Mesenteric fat pad (tissue), 1 donor: ENCODE data around the gene IRF2. TPM values are rescaled to one million over a fixed set of nuclear protein-coding genes. Genes with fewer than 3 reads are reported as not detected.
"Not testable (repeated sequence)": the region's sequence is repeated elsewhere in the genome, so short reads cannot be mapped to it uniquely, and the experiment has no call there.

Experiments
- DNase-seq: peaks from one replicate; pipeline ENCODE4 v3.0.0-alpha.2; 2020; ENCODE audit warnings: low spot score
- total RNA-seq: library from RNA; stranded (reverse); fragmentation: NEBNext Ultra II Directional; extraction: Animal tissue kit (Norgen Biotek cat#: 25700); gene quantifications from one replicate; pipeline ENCODE4 v1.2.1, GENCODE V29; 2021
- donor health status: DM: yes; HTN: yes; CAD: no.

The IRF2 gene
- total RNA-seq, 1 donor from 2014 or later: 35.3 TPM

DNA sequence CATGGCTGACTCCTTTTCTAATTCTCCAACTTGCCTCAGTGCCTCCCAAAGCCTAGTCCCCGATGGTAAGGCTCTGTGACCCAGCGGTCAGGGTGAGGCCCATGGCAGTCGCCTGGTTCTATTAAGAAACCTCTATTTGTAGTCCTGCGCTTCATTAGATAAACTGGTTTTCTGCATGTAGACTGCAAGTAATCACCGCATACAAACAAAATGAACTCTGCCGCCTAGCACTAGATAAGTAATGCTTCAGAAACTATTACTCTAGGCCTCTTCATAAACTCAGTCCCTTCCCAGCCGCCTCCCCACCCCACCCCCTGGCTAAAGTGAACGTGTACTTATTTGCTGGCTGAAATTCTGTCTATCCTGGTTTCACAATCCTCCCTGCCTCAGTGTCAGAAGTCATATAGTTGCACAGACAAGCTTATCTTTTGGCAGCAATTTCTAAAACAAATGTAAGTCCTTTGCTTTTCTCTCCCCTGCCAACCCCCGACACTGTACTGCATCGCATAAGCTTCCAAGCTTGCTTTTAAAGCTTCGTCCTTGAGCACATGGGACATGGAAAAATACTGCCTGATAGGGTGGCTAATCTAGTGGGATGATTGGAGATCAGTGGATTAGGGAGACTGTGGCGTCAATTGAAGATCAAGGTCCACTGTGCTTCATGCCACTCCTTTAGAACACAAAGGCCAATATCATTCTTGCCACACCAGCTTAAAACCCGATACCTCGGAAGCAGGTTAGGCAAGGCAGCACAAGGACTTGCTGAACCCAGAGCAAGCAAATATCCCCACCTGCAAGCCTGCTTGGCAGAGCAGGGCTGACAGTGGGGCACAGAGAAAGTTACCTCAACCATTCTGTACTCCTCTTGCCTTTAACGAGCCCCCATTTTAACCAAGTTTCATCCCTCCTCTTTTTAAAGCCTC, 125.8 kb downstream of the IRF2 start:
- DNase-seq: no peak

DNA sequence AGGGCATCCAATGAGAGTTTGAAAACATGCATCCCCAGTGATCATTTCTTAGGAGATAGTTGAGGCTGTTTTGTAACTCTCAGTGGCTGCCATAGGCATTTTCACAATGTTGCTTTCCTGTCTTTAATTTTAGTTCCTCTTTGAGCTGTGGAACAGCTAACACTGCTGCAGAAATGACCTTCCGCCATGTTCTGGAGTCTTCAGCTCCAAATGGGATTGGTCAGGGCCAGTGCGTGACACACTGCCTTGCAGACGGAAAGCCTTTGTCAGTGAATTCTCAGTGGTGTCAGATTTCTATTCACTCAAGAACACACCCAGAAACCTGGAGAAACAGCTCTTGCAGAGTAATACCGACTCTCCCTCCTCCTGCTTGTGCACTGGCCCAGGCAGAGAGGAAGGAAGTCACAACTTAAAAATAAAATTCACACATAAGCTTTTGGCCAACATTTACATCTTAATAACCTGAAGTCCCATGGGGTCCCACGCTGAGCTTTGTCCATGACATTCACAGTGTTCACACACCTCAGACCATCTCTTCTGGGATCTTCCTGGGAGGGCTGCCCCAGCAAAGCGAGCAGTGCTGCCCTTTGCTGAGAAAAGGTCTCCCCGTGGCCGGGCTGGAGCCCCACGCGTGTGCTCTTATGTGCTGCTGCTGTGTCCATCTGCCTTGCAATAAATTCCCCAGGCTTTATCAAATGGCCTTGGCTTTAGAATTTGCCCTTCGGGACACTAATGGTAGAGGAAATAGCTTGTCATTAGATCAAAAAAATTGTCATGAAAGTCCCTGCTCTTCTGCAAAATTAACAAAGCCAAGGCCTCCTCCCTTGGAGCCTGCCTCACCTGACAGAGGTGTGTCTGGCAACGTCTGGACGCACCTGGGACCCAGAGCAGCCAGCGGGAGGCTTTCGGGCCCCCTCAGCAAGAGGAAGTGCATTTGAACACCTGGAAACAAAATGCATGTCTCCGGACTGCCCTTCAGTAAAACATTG, 126.8 kb downstream of the IRF2 start:
- DNase-seq: no peak

DNA sequence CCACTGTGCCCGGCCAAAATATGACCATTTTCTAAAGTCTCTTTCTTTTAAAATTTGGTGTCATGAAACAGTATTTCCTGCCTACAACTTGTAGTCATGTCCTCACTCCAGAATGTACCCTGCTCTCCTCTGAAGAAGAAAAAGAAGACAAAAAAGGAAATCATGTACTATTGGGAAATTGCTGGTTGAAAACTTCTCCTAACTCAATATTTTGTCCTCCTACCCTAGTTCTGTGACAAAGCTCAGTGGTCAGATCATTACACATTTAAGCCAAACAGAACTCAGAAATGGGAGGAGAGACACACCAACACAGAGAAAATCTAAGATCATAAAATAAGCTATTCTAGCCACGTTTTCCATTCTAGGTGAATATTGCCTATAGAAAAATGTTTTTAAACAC, 127.7 kb downstream of the IRF2 start:
- DNase-seq: no peak

DNA sequence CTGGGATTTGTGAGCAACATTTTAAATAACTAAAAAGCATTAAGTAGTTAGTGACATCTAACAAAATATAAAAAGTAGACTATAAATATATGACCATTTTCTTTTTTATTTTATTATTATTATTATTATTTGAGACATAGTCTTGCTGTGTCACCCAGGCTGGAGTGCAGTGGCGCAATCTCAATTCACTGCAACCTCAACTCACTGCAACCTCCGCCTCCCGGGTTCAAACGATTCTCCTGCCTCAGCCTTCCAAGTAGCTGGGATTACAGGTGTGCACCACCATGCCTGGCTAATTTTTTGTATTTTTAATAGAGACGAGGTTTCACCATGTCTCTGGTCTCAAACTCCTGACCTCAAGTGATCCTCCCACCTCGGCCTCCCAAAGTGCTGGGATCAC, 128.1 kb downstream of the IRF2 start:
- not testable (repeated sequence) for DNase-seq

DNA sequence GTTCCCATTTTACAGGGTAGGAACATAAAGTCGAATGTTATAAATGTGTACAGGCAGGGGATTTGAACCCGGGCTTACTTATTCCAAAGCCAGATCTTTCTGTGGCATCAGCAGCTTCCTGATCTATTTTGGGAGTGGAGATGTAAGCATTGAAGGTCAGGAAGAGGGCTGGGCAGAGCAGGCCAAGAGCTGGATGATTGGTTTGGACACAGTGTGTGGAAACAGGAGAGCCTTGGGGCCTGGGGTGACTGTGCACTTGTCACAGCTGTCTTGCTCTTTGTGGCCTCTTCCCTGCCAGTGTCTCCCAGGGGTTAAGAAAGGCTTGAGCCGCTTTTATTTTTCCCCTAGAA, 128.8 kb downstream of the IRF2 start:
- DNase-seq: no peak

DNA sequence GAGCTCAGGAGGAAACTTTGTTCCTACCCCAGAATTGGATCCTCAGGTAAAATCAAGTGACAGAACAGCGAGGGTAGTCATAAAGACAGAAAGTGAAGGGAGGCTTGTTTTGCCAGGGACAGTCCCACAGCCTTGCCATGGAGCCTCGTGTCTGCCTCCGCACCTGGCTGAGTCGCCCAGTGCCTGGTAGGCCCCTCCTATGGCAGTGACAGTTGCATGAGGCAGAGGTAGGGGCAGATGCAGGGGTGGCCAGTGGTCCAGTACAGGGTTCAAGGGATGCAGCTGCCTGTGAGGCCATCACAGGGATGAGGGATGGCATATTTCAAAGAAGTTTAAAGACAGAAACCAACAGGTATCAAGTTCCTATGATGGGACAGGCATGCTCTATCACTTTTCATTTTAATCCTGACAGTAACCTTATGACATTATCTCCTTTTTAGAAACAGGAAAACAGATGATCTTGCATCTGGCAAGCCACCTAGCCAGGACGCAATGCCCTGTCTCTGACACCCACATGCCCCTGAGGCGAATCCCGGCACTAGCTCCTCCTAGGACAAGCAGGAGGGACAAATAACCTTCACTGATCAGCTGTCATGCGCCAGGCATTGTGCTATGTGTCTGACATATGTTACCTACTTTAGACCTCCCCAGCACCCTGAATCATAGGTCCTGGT, 129.3 kb downstream of the IRF2 start:
- DNase-seq: no peak

DNA sequence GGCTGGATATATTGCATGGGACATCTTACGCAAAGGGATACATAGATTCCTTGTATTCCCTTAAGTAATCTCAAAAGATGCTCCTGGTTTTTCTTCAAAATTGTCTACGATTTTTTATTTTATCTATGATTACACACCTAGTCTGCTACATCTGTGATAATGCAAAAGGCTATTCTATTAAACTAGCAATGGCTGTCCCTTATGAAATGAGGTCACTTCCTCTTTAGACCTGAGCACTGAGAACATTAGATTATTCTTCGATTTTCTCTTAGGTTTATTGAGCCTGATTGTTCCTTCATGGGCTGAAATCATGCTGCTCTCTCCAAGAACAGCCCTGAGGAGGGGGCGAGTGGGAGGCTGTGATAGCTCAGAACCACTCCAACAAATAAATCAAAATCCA, 129.9 kb downstream of the IRF2 start:
- no peak for DNase-seq

DNA sequence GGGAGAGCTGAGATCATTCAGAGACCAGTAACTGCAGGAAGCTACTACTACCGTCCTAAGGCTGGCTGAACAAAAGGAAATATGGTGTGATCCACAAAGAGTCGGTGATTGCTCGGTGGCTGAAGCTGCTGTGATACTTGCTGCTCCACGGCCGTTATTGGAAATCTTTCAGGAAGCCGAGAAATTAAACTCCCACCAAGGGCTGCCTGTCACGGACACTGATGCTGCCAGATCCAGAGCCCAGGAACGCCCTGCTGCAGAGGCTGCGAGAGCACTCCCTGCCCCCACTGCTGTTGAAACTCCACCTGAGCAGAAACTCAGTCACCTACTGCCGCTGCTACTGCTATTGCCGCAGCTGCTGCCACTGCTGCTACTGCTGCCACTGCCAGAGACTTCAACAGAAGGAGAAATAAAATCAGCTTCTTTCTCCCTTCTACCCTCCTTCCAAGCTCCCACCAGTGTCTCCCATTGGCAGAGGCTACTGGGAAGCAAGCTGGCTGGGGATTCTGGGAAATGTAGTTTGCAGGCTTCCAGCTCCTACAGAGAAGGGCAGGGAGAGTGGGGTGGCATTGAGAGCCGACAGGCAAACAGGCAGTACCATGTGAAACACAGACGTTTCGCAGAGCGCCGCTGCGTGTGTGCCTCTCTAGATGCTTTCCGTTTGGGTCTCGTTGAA, 130.7 kb downstream of the IRF2 start:
- DNase-seq: no peak

DNA sequence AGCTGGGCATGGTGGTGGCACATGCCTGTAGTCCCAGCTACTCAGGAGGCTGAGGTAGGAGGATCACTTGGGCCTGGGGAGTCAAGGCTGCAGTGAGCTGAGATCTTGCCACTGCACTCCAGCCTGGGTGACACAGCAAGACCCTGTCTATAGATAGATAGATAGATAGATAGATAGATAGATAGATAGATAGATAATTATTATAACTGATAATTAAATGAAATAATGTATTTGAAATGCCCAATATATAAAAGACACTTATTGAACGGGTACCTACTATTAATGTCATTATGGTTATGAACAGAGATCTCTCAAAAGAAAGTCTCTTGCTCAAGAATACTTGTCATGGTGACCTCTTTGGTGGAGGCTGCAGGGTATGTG, 131.5 kb downstream of the IRF2 start:
- not testable (repeated sequence) for DNase-seq

DNA sequence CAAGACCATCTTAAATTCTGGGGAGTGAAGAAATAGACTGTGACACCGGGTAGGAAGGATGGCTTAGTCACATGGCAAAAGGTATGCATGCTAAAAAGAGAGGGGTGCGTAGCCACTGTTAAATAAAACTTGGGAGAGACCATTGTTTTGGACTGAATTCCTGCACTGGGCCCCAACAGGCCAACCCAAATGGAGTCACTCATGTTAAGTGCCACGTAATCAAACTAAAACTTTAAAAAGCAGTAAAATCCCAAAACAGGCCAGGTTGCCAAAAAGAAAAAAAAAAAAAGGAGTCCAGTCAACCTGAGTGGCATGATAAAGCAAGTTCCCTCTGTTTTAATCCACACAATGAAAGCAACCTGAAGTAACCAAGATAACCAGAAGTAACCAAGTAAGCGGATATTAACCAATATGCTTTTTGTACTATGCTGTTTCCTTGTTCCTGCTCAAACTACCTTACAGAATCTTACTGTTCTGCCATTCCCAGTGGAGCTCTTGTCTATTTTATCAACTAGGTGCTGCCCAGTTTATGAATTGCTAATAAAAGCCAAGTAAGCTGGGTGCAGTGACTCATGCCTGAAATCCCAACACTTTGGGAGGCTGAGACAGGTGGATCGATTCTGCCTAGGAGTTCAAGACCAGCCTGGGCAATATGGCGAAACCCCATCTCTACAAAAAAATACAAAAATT, 132.0 kb downstream of the IRF2 start:
- no peak for DNase-seq

DNA sequence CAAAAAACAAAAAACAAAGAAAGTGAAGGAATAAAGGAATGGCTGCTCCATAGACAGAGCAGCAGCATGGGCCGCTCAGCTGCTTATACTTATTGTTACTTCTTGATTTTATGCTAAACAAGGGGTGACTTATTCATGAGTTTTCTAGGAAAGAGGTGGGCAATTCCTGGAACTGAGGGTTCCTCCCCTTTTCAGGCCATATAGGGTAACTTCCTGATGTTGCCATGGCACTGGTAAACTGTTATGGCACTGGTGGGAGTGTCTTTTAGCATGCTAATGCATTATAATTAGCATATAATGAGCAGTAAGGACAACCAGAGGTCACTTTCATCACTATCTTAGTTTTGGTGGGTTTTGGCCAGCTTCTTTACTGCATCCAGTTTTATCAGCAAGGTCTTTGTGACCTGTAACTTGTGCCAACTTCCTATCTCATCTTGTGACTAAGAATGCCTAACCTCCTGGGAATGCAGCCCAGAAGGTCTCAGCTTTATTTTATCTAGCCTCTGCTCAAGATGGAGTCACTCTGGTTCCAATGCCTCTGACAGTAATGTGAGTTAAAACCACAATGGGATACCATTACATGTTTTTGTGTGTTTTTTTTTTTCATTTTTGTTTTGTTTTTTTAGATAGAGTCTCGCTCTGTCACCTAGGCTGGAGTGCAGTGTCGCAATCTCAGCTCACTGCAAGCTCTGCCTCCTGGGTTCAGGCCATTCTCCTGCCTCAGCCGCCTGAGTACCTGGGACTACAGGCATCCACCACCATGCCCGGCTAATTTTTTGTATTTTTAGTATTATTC, 134.8 kb downstream of the IRF2 start:
- DNase-seq: not testable (repeated sequence)

DNA sequence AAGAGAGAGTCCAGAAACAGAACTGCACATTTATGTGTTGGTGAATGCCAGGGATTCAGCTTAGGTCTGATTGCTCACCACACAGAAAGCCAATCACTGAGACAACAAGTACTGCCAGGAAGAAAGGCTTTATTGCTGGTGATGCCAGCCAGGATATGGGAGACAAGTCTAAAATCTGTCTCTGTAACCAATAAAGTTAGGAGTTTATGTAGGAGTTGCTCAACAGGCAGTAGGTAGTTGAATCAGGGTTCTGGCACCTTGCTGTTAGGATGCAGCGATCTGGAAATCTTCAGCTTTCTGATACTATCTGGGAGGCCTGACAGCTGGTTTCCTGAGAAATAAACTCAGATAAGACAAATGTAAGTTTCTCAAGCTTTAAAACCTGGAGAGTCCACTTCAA, 136.4 kb downstream of the IRF2 start:
- no peak for DNase-seq

Other genes with a start within 250 kb of the IRF2 start
- 19.7 TPM for gene CASP3, start 174.9 kb upstream of the IRF2 start, total RNA-seq
- 9.8 TPM for gene PRIMPOL, start 175.2 kb upstream of the IRF2 start, total RNA-seq